ENCODE data around the gene CABLES1.

DNA sequence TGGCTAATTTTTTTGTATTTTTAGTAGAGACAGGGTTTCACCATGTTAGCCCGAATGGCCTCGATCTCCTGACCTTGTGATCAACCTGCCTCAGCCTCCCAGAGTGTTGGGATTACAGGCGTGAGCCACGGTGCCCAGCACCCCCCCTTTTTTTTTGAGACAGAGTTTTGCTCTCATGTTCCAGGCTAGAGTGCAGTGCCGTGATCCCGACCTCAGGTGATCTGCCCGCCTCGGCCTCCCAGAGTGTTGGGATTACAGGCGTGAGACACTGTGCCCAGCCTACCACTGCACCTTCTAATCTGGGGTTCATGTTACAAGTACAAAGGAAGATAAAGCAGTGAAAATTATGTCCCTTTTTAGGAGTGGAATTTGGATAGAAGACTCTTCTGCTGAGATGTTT is 41.5 kb upstream of the CABLES1 start:
- no peak for TF ChIP-seq POLR2A (IDR thresholded peaks at IDR 0.05)
- TF ChIP-seq, protein P1, sequence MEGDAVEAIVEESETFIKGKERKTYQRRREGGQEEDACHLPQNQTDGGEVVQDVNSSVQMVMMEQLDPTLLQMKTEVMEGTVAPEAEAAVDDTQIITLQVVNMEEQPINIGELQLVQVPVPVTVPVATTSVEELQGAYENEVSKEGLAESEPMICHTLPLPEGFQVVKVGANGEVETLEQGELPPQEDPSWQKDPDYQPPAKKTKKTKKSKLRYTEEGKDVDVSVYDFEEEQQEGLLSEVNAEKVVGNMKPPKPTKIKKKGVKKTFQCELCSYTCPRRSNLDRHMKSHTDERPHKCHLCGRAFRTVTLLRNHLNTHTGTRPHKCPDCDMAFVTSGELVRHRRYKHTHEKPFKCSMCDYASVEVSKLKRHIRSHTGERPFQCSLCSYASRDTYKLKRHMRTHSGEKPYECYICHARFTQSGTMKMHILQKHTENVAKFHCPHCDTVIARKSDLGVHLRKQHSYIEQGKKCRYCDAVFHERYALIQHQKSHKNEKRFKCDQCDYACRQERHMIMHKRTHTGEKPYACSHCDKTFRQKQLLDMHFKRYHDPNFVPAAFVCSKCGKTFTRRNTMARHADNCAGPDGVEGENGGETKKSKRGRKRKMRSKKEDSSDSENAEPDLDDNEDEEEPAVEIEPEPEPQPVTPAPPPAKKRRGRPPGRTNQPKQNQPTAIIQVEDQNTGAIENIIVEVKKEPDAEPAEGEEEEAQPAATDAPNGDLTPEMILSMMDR (IDR thresholded peaks at IDR 0.05): no peak

Data from uterus (tissue), 2 donors.